Liver (tissue), 9 donors: ENCODE measurements around the gene SMOC2. TPM values are rescaled to one million over a fixed set of nuclear protein-coding genes. Genes with fewer than 3 reads are reported as not detected.

Experiments
- DNase-seq: peaks from one replicate; pipeline ENCODE4 v3.0.0-alpha.2; 2017; ENCODE audit warnings: low spot score
- H3K27ac ChIP-seq, 2 donors: one replicate each; pipeline ENCODE4 v1.7.0; 2013; ENCODE audit warnings: inconsistent platforms in 2 of 2, low read length in 2 of 2, control low read depth in 1 of 2, low read depth in 1 of 2, mild to moderate bottlenecking in 1 of 2
- H3K27me3 ChIP-seq, 4 donors: one replicate each; pipeline versions ENCODE4 v1.6.1 to v1.7.0; 2013; ENCODE audit warnings: low read length in 3 of 4, inconsistent platforms in 1 of 4, mild to moderate bottlenecking in 1 of 4, moderate library complexity in 1 of 4; ENCODE audit not compliant: control insufficient read depth in 4 of 4, insufficient read depth in 4 of 4
- H3K36me3 ChIP-seq, 4 donors: one replicate each; pipeline versions ENCODE4 v1.6.1 to v1.7.0; 2013; ENCODE audit warnings: low read length in 3 of 4, mild to moderate bottlenecking in 3 of 4, low read depth in 1 of 4, moderate library complexity in 1 of 4; ENCODE audit not compliant: control insufficient read depth in 4 of 4, insufficient read depth in 3 of 4
- H3K4me1 ChIP-seq, 4 donors: one replicate each; pipeline versions ENCODE4 v1.6.1 to v1.7.0; 2013; ENCODE audit warnings: low read length in 3 of 4, mild to moderate bottlenecking in 3 of 4, moderate library complexity in 1 of 4; ENCODE audit not compliant: control insufficient read depth in 4 of 4, insufficient read depth in 4 of 4
- H3K4me3 ChIP-seq, 3 donors: one replicate each; pipeline versions ENCODE4 v1.6.1 to v1.7.0; 2013; ENCODE audit warnings: low read length in 3 of 3, control low read depth in 1 of 3, low read depth in 1 of 3, mild to moderate bottlenecking in 1 of 3
- H3K9ac ChIP-seq, 2 donors: one replicate each; pipeline ENCODE4 v1.7.0; 2013; ENCODE audit warnings: low read length in 2 of 2, mild to moderate bottlenecking in 2 of 2, moderate library complexity in 2 of 2, control low read depth in 1 of 2, low read depth in 1 of 2
- H3K9me3 ChIP-seq, 4 donors: one replicate each; pipeline versions ENCODE4 v1.6.1 to v1.7.0; 2013; ENCODE audit warnings: low read length in 3 of 4; ENCODE audit not compliant: control insufficient read depth in 4 of 4
- ATF3 ChIP-seq: IDR thresholded peaks from 2 replicates; pipeline ENCODE4 v1.6.1; 2016; ENCODE audit warnings: antibody characterized with exemption
- EGR1 ChIP-seq, 2 donors: IDR thresholded peaks; 2 replicates each; pipeline ENCODE4 v1.6.1; 2016 to 2018; ENCODE audit warnings: antibody characterized with exemption in 2 of 2, low read depth in 2 of 2
- FOXA1 ChIP-seq: IDR thresholded peaks from 2 replicates; pipeline ENCODE4 v1.6.1; 2016; ENCODE audit warnings: antibody characterized with exemption
- FOXA2 ChIP-seq: IDR thresholded peaks from 2 replicates; pipeline ENCODE4 v1.6.1; 2016; ENCODE audit warnings: antibody characterized with exemption
- GABPA ChIP-seq, 2 donors: IDR thresholded peaks in 1 of 2; conservative IDR thresholded peaks in 1 of 2; 2 replicates each; pipeline ENCODE4 v1.6.1; 2016; ENCODE audit warnings: antibody characterized with exemption in 2 of 2, mild to moderate bottlenecking in 1 of 2, moderate library complexity in 1 of 2
- HNF4A ChIP-seq, 2 donors: conservative IDR thresholded peaks; 2 replicates each; pipeline ENCODE4 v1.6.1; 2016; ENCODE audit warnings: antibody characterized with exemption in 2 of 2, mild to moderate bottlenecking in 2 of 2
- HNF4G ChIP-seq: IDR thresholded peaks from 2 replicates; pipeline ENCODE4 v1.6.1; 2016; ENCODE audit warnings: antibody characterized with exemption
- JUND ChIP-seq, 2 donors: IDR thresholded peaks; 2 replicates each; pipeline ENCODE4 v1.6.1; 2016; ENCODE audit warnings: antibody characterized with exemption in 2 of 2
- MAX ChIP-seq: IDR thresholded peaks from 2 replicates; pipeline ENCODE4 v1.6.1; 2016; ENCODE audit warnings: antibody characterized with exemption
- NR2F2 ChIP-seq: IDR thresholded peaks from 2 replicates; pipeline ENCODE4 v1.6.1; 2016; ENCODE audit warnings: antibody characterized with exemption
- RAD21 ChIP-seq, 2 donors: IDR thresholded peaks; 2 replicates each; pipeline ENCODE4 v1.6.1; 2016; ENCODE audit warnings: antibody characterized with exemption in 2 of 2, mild to moderate bottlenecking in 2 of 2
- RXRA ChIP-seq, 2 donors: IDR thresholded peaks; 2 replicates each; pipeline ENCODE4 v1.6.1; 2017 to 2018; ENCODE audit warnings: antibody characterized with exemption in 2 of 2, mild to moderate bottlenecking in 1 of 2
- SP1 ChIP-seq: IDR thresholded peaks from 2 replicates; pipeline ENCODE4 v1.6.1; 2018; ENCODE audit warnings: antibody characterized with exemption, mild to moderate bottlenecking
- TAF1 ChIP-seq: conservative IDR thresholded peaks from 2 replicates; pipeline ENCODE4 v1.6.1; 2016; ENCODE audit warnings: antibody characterized with exemption, mild to moderate bottlenecking
- YY1 ChIP-seq: IDR thresholded peaks from 2 replicates; pipeline ENCODE4 v1.6.1; 2016; ENCODE audit warnings: antibody characterized with exemption, mild to moderate bottlenecking
- WGBS: extraction: QIAGEN DNeasy Blood & Tissue Kit; methylation state at CpG from one replicate; pipeline ENCODE4 v1.1.7; 2013; 5-methylcytosine and 5-hydroxymethylcytosine counted together
- polyA plus RNA-seq, 2 donors: library from polyadenylated mRNA; stranded (reverse) in 1 of 2; unstranded in 1 of 2; fragments of 200-250 nt in 1 of 2; fragments of >200 nt in 1 of 2; fragmentation: Nextera tagmentation in 1 of 2; extraction: Ambion mirVana in 1 of 2; gene quantifications; one replicate each; pipeline versions ENCODE4 v1.2.1 to v1.2.3, GENCODE V29; 2013 to 2015
- total RNA-seq, 2 donors: library from RNA; depleted of rRNA; stranded (reverse); fragments of >200 nt; gene quantifications; one replicate each; pipeline ENCODE4 v1.2.3, GENCODE V29; 2014
- TF ChIP-seq, protein P1 (sequence below): IDR thresholded peaks from 2 replicates; pipeline ENCODE4 v1.6.1; 2016; ENCODE audit warnings: antibody characterized with exemption, mild to moderate bottlenecking
- TF ChIP-seq, protein P2 (sequence below): fragments of 150-350 bp; IDR thresholded peaks from 2 replicates; pipeline ENCODE4 v1.5.1; 2017; ENCODE audit warnings: improper control_type of control experiment, low read depth, low read length; ENCODE audit not compliant: missing input control
- TF ChIP-seq, protein P3 (sequence below): IDR thresholded peaks from 2 replicates; pipeline ENCODE4 v1.6.1; 2016; ENCODE audit warnings: antibody characterized with exemption
- donor health status: healthy.
- donor health status: healthy.
- donor health status: healthy.
- donor health status: healthy.
- donor health status: healthy.

The SMOC2 gene
- total and polyA plus RNA-seq, 4 donors, result 0.23 to 1.9 (median 1.1) TPM

GRCh38 chr6:168495133-168495532, 54.1 kb downstream of the SMOC2 start:
- H3K4me1 ChIP-seq, result no peaks in the 10 kb centered on the region
- H3K9ac ChIP-seq, result no peak overlapping the region
- H3K4me3 ChIP-seq, result no peak overlapping the region
- no peak for DNase-seq
- no peaks in the 10 kb centered on the region for H3K9me3 ChIP-seq
- no peaks in the 10 kb centered on the region for H3K36me3 ChIP-seq
- H3K27me3 ChIP-seq, result peaks cover 0 to 11% (median 0%) of the 10 kb centered on the region in 4 donors
- WGBS, result 90% methylated on average over 13 of the region's 13 CpGs
- TF ChIP-seq HNF4A (conservative IDR thresholded peaks at IDR 0.05), result no peak
- TF ChIP-seq TAF1, result no peak
- TF ChIP-seq, protein P1, sequence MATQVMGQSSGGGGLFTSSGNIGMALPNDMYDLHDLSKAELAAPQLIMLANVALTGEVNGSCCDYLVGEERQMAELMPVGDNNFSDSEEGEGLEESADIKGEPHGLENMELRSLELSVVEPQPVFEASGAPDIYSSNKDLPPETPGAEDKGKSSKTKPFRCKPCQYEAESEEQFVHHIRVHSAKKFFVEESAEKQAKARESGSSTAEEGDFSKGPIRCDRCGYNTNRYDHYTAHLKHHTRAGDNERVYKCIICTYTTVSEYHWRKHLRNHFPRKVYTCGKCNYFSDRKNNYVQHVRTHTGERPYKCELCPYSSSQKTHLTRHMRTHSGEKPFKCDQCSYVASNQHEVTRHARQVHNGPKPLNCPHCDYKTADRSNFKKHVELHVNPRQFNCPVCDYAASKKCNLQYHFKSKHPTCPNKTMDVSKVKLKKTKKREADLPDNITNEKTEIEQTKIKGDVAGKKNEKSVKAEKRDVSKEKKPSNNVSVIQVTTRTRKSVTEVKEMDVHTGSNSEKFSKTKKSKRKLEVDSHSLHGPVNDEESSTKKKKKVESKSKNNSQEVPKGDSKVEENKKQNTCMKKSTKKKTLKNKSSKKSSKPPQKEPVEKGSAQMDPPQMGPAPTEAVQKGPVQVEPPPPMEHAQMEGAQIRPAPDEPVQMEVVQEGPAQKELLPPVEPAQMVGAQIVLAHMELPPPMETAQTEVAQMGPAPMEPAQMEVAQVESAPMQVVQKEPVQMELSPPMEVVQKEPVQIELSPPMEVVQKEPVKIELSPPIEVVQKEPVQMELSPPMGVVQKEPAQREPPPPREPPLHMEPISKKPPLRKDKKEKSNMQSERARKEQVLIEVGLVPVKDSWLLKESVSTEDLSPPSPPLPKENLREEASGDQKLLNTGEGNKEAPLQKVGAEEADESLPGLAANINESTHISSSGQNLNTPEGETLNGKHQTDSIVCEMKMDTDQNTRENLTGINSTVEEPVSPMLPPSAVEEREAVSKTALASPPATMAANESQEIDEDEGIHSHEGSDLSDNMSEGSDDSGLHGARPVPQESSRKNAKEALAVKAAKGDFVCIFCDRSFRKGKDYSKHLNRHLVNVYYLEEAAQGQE, result no peak
- no peak for TF ChIP-seq FOXA1
- no peak for TF ChIP-seq MAX
- TF ChIP-seq RXRA (IDR thresholded peaks at IDR 0.05), result no peak
- no peak for TF ChIP-seq JUND (IDR thresholded peaks at IDR 0.05)
- no peak overlapping the region for H3K27ac ChIP-seq

DNA sequence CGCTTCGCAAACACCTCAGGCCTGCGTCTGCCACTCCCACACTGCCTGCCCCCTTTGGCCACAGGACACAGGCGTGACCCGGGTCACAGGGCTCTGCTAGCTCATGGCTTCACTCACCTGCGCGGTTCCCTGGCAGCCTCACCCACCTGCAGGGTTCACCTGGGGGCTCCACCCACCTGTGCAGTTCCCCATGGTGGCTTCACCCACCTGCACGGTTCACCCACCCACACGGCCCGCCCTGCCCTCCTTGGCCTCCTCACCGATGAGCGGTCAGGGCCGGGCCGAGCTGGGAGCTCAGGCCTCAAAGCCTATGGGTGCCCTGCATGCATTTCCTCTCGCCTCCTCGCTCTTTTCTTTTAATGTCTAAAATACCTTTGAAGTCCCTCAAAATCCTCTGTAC, 54.7 kb downstream of the SMOC2 start:
- no peak for DNase-seq

More for the DNA sequence above, 54.7 kb downstream of the SMOC2 start:
- H3K27me3 ChIP-seq, result peaks cover 0 to 6% (median 0%) of the 10 kb centered on the region in 4 donors
- TF ChIP-seq GABPA (IDR thresholded peaks at IDR 0.05 in 1 of 2, conservative IDR thresholded peaks at IDR 0.05 in 1 of 2) (no peak), NR2F2 (no peak), JUND (IDR thresholded peaks at IDR 0.05) (no peak), RAD21 (IDR thresholded peaks at IDR 0.05) (no peak), SP1 (no peak), FOXA1 (no peak), TAF1 (no peak), FOXA2 (no peak), RXRA (IDR thresholded peaks at IDR 0.05) (no peak), HNF4A (conservative IDR thresholded peaks at IDR 0.05) (no peak), ATF3 (no peak), YY1 (no peak), HNF4G (no peak), MAX (no peak), EGR1 (IDR thresholded peaks at IDR 0.05; ENCODE audit: low read depth in 2 of 2) (no peak)
- TF ChIP-seq, protein P2, sequence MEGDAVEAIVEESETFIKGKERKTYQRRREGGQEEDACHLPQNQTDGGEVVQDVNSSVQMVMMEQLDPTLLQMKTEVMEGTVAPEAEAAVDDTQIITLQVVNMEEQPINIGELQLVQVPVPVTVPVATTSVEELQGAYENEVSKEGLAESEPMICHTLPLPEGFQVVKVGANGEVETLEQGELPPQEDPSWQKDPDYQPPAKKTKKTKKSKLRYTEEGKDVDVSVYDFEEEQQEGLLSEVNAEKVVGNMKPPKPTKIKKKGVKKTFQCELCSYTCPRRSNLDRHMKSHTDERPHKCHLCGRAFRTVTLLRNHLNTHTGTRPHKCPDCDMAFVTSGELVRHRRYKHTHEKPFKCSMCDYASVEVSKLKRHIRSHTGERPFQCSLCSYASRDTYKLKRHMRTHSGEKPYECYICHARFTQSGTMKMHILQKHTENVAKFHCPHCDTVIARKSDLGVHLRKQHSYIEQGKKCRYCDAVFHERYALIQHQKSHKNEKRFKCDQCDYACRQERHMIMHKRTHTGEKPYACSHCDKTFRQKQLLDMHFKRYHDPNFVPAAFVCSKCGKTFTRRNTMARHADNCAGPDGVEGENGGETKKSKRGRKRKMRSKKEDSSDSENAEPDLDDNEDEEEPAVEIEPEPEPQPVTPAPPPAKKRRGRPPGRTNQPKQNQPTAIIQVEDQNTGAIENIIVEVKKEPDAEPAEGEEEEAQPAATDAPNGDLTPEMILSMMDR, result no peak
- TF ChIP-seq, protein P1, result no peak
- TF ChIP-seq, protein P3, sequence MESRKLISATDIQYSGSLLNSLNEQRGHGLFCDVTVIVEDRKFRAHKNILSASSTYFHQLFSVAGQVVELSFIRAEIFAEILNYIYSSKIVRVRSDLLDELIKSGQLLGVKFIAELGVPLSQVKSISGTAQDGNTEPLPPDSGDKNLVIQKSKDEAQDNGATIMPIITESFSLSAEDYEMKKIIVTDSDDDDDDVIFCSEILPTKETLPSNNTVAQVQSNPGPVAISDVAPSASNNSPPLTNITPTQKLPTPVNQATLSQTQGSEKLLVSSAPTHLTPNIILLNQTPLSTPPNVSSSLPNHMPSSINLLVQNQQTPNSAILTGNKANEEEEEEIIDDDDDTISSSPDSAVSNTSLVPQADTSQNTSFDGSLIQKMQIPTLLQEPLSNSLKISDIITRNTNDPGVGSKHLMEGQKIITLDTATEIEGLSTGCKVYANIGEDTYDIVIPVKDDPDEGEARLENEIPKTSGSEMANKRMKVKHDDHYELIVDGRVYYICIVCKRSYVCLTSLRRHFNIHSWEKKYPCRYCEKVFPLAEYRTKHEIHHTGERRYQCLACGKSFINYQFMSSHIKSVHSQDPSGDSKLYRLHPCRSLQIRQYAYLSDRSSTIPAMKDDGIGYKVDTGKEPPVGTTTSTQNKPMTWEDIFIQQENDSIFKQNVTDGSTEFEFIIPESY, result no peak
- H3K27ac ChIP-seq, result no peak overlapping the region
- no peaks in the 10 kb centered on the region for H3K4me1 ChIP-seq
- no peak overlapping the region for H3K4me3 ChIP-seq
- H3K9ac ChIP-seq, result no peak overlapping the region
- no peaks in the 10 kb centered on the region for H3K36me3 ChIP-seq
- no peaks in the 10 kb centered on the region for H3K9me3 ChIP-seq
- WGBS, result 86% methylated on average over 16 of the region's 16 CpGs
